ENCODE measurements around the gene APH1A.

DNA sequence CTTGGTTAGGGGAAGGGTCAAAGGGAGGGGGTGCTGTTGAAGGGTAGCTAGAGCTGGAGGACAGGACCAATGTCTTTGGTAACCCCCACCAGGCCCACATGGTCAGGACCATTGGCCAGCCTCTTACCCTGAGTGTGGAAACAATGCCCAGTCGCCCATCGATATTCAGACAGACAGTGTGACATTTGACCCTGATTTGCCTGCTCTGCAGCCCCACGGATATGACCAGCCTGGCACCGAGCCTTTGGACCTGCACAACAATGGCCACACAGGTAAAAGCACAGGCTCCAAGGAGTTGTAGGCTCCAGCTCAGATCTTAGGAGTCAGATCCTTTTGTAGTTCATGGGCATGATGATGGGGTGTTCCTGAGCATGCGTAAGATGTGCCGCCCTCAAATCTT lies 7.4 kb downstream of the APH1A start:
- no peak for TF ChIP-seq EZH2phosphoT487 (IDR thresholded peaks at IDR 0.05; ENCODE audit: borderline replicate concordance)
- TF ChIP-seq, protein P1, sequence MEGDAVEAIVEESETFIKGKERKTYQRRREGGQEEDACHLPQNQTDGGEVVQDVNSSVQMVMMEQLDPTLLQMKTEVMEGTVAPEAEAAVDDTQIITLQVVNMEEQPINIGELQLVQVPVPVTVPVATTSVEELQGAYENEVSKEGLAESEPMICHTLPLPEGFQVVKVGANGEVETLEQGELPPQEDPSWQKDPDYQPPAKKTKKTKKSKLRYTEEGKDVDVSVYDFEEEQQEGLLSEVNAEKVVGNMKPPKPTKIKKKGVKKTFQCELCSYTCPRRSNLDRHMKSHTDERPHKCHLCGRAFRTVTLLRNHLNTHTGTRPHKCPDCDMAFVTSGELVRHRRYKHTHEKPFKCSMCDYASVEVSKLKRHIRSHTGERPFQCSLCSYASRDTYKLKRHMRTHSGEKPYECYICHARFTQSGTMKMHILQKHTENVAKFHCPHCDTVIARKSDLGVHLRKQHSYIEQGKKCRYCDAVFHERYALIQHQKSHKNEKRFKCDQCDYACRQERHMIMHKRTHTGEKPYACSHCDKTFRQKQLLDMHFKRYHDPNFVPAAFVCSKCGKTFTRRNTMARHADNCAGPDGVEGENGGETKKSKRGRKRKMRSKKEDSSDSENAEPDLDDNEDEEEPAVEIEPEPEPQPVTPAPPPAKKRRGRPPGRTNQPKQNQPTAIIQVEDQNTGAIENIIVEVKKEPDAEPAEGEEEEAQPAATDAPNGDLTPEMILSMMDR (IDR thresholded peaks at IDR 0.05 in 2 of 3, conservative IDR thresholded peaks at IDR 0.05 in 1 of 3; ENCODE audit: borderline replicate concordance in 1 of 3, insufficient read depth in 1 of 3, low read depth in 2 of 3, low read length in 2 of 3): no peak
- no peak for TF ChIP-seq POLR2AphosphoS5 (IDR thresholded peaks at IDR 0.05; ENCODE audit: low read depth, low read length)
- TF ChIP-seq RAD21 (IDR thresholded peaks at IDR 0.05; ENCODE audit: low read depth): no peak
- no peak for TF ChIP-seq POLR2A (IDR thresholded peaks at IDR 0.05; ENCODE audit: borderline replicate concordance, extremely low read depth, insufficient read depth, insufficient read length)
- no peak for TF ChIP-seq ZFX (IDR thresholded peaks at IDR 0.05)
- TF ChIP-seq SIN3A (IDR thresholded peaks at IDR 0.05; ENCODE audit: low read depth): no peak
- TF ChIP-seq CEBPB (IDR thresholded peaks at IDR 0.05; ENCODE audit: low read depth): no peak
- TF ChIP-seq, protein P2, sequence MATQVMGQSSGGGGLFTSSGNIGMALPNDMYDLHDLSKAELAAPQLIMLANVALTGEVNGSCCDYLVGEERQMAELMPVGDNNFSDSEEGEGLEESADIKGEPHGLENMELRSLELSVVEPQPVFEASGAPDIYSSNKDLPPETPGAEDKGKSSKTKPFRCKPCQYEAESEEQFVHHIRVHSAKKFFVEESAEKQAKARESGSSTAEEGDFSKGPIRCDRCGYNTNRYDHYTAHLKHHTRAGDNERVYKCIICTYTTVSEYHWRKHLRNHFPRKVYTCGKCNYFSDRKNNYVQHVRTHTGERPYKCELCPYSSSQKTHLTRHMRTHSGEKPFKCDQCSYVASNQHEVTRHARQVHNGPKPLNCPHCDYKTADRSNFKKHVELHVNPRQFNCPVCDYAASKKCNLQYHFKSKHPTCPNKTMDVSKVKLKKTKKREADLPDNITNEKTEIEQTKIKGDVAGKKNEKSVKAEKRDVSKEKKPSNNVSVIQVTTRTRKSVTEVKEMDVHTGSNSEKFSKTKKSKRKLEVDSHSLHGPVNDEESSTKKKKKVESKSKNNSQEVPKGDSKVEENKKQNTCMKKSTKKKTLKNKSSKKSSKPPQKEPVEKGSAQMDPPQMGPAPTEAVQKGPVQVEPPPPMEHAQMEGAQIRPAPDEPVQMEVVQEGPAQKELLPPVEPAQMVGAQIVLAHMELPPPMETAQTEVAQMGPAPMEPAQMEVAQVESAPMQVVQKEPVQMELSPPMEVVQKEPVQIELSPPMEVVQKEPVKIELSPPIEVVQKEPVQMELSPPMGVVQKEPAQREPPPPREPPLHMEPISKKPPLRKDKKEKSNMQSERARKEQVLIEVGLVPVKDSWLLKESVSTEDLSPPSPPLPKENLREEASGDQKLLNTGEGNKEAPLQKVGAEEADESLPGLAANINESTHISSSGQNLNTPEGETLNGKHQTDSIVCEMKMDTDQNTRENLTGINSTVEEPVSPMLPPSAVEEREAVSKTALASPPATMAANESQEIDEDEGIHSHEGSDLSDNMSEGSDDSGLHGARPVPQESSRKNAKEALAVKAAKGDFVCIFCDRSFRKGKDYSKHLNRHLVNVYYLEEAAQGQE (IDR thresholded peaks at IDR 0.05; ENCODE audit: low read depth): no peak
- TF ChIP-seq CBX3 (IDR thresholded peaks at IDR 0.05; ENCODE audit: low read depth): no peak
- TF ChIP-seq SP1 (IDR thresholded peaks at IDR 0.05; ENCODE audit: low read depth): no peak
